Umbilical cord (tissue), 2 donors: Measurements from ENCODE around the gene OR52N1. TPM values are rescaled to one million over a fixed set of nuclear protein-coding genes. Genes with fewer than 3 reads are reported as not detected.

Source experiments
- DNase-seq: peaks from one replicate; pipeline ENCODE4 v3.0.0-alpha.2; 2015; ENCODE audit warnings: low spot score
- total RNA-seq: library from RNA; depleted of rRNA; stranded (reverse); fragments of >200 nt; gene quantifications from one replicate; pipeline ENCODE4 v1.2.3, GENCODE V29; 2014; ENCODE audit warnings: low replicate concordance; ENCODE audit not compliant: insufficient read depth

Gene OR52N1
- 0.96 TPM for total RNA-seq

GRCh38 chr11:5791165-5791564, at the start of gene OR52N1:
OR52N1 (minus strand) TSS chr11:5791265; CDS start chr11:5788816, 2,449 bp downstream.
- DNase-seq: no peak

- DNase-seq: no peak
Measured at GRCh38 chr11:5837695-5838094, 46.6 kb upstream of the OR52N1 start.

GRCh38 chr11:5833446-5833845, 42.4 kb upstream of the OR52N1 start:
- no peak for DNase-seq

- DNase-seq: no peak
Measured at GRCh38 chr11:5831196-5831829, 40.2 kb upstream of the OR52N1 start.

GRCh38 chr11:5818245-5818886, 27.3 kb upstream of the OR52N1 start:
- DNase-seq: no peak

- no peak for DNase-seq
Measured at GRCh38 chr11:5815534-5815933, 24.5 kb upstream of the OR52N1 start.

- no peak for DNase-seq
Measured at GRCh38 chr11:5809905-5810795, 19.1 kb upstream of the OR52N1 start.

GRCh38 chr11:5809122-5809519, 18.1 kb upstream of the OR52N1 start:
- no peak for DNase-seq

- peak; percentile 85 for DNase-seq
Measured at GRCh38 chr11:5808500-5809121, 17.5 kb upstream of the OR52N1 start, which contains the start of gene OR52N2. OR52N2 (plus strand) TSS chr11:5808924; CDS start chr11:5820336, 11,412 bp downstream.

GRCh38 chr11:5807580-5807979, 16.5 kb upstream of the OR52N1 start:
- DNase-seq: no peak

- no peak for DNase-seq
Measured at GRCh38 chr11:5803982-5804381, 12.9 kb upstream of the OR52N1 start.

GRCh38 chr11:5796541-5796940, 5.5 kb upstream of the OR52N1 start:
- DNase-seq: peak; percentile 91

GRCh38 chr11:5783255-5783654, 7.8 kb downstream of the OR52N1 start, which contains the start of gene OR52N5:
OR52N5 (minus strand) TSS chr11:5783355; CDS start chr11:5778634, 4,721 bp downstream.
- no peak for DNase-seq

- DNase-seq: no peak
Measured at GRCh38 chr11:5767056-5767455, 24.0 kb downstream of the OR52N1 start.

GRCh38 chr11:5753943-5754342, 37.1 kb downstream of the OR52N1 start, which contains the start of gene OR52N4:
OR52N4 (plus strand) TSS chr11:5754243; CDS start chr11:5754741, 498 bp downstream.
- DNase-seq: no peak

- DNase-seq: no peak
Measured at GRCh38 chr11:5749836-5750235, 41.2 kb downstream of the OR52N1 start.

- no peak for DNase-seq
Measured at GRCh38 chr11:5746614-5747013, 44.5 kb downstream of the OR52N1 start.

- DNase-seq: no peak
Measured at GRCh38 chr11:5738431-5738830, 52.6 kb downstream of the OR52N1 start.

GRCh38 chr11:5737670-5738392, 53.2 kb downstream of the OR52N1 start:
- DNase-seq: no peak

GRCh38 chr11:5737091-5737490, 54.0 kb downstream of the OR52N1 start:
- no peak for DNase-seq
